Psoas muscle (tissue), 8 donors: ENCODE measurements around the gene RP2. TPM values are rescaled to one million over a fixed set of nuclear protein-coding genes. Genes with fewer than 3 reads are reported as not detected.

Source experiments
- ATAC-seq, 4 donors: fragments of 200-7000 bp; cut with Tn5 transposase; one replicate each; pipeline ENCODE4 v1.9.1; 2020; ENCODE audit warnings: moderate library complexity in 3 of 4, mild to moderate bottlenecking in 2 of 4
- DNase-seq, 2 donors: peaks; one replicate each; pipeline ENCODE4 v3.0.0-alpha.2; 2020
- H3K27ac ChIP-seq: fragments of 200-600 bp; one replicate; pipeline ENCODE4 v1.8.0; 2022
- H3K27me3 ChIP-seq, 3 donors: fragments of 200-600 bp in 1 of 3; one replicate each; pipeline versions ENCODE4 v1.6.1 to v1.8.0; 2013 to 2022; ENCODE audit warnings: low read length in 2 of 3, mild to moderate bottlenecking in 2 of 3, moderate library complexity in 1 of 3; ENCODE audit not compliant: insufficient read depth in 3 of 3
- H3K36me3 ChIP-seq, 2 donors: fragments of 200-600 bp in 1 of 2; one replicate each; pipeline versions ENCODE4 v1.6.1 to v1.8.0; 2013 to 2022; ENCODE audit warnings: low read depth in 1 of 2, mild to moderate bottlenecking in 1 of 2, moderate library complexity in 1 of 2; ENCODE audit not compliant: insufficient read depth in 1 of 2
- H3K4me1 ChIP-seq: fragments of 200-600 bp; one replicate; pipeline ENCODE4 v1.8.0; 2022
- H3K4me3 ChIP-seq: fragments of 200-600 bp; one replicate; pipeline ENCODE4 v1.8.0; 2022; ENCODE audit warnings: mild to moderate bottlenecking
- H3K9me3 ChIP-seq: fragments of 200-600 bp; one replicate; pipeline ENCODE4 v1.8.0; 2022
- WGBS, 3 donors: extraction: QIAGEN DNeasy Blood & Tissue Kit; methylation state at CpG; one replicate each; pipeline versions ENCODE4 v1.1.6 to v1.1.7; 2013; 5-methylcytosine and 5-hydroxymethylcytosine counted together
- intact Hi-C, 2 donors: fragments of 100-400 bp; cut with DNase I; formaldehyde crosslinking; loops; one replicate each; pipeline versions ENCODE4 v1.11.0 to v1.14.2; 2022
- polyA plus RNA-seq, 3 donors: library from polyadenylated mRNA; stranded (reverse); fragments of 200-250 nt; gene quantifications; one replicate each; pipeline ENCODE4 v1.2.3, GENCODE V29; 2013
- total RNA-seq, 4 donors: library from RNA; stranded (reverse); fragmentation: NEBNext Ultra II Directional in 2 of 4; extraction: Animal tissue kit (Norgen Biotek cat#: 25700) in 2 of 4; gene quantifications; one replicate each; pipeline versions ENCODE4 v1.2.1 to v1.2.4, GENCODE V29; 2021 to 2023
- TF ChIP-seq, protein P1 (sequence below): fragments of 200-600 bp; IDR thresholded peaks from one replicate; pipeline ENCODE4 v1.8.0; 2022; ENCODE audit warnings: antibody characterized with exemption
- donor health status: healthy with polysubstance abuse.
- donor health status: DM: no; HTN: no; CAD: no; lungs with moderate emphysema.
- donor health status: Bipolar disorder and iron deficiency.
- donor health status: healthy.
- donor health status: DM: yes; HTN: yes; CAD: no.
- donor health status: DM: no; HTN: no; CAD: no.
- donor health status: DM: no; HTN: no; CAD: no.
- donor health status: DM: yes; HTN: yes; CAD: no.

Gene RP2
- total and polyA plus RNA-seq, 7 donors: 1.5 to 2.7 (median 2.0) TPM

DNA sequence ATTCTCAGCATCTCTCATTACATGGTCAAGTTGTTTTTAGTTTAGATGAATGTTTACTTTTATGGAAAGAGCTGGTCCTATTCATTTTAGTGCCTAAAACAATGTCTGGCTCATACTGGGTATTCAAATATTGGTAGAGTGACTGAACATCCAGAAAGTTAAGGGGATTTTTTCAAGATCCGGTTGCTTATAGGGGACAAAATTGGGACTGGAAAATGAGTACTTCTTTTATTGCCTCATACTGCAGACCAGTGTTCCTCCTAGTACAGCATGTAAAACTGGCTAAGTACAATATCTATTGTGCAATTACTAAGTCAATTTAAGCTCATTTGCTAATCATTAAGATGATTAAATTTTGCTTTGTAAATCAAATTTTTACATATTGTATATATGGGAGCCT is 13.9 kb downstream of the RP2 start:
- no peak overlapping the region for H3K4me3 ChIP-seq
- H3K27ac ChIP-seq: no peak overlapping the region
- no peaks in the 10 kb centered on the region for H3K9me3 ChIP-seq
- peaks cover 0 to 18% of the 10 kb centered on the region in 2 donors for H3K36me3 ChIP-seq
- H3K4me1 ChIP-seq: no peaks in the 10 kb centered on the region
- intact Hi-C loops: no loop called here
- no peak for ATAC-seq
- no peak for DNase-seq
- WGBS, 3 donors: 90 to 100% (median 96%) methylated on average over 1 of the region's 1 CpG
- TF ChIP-seq, protein P1, sequence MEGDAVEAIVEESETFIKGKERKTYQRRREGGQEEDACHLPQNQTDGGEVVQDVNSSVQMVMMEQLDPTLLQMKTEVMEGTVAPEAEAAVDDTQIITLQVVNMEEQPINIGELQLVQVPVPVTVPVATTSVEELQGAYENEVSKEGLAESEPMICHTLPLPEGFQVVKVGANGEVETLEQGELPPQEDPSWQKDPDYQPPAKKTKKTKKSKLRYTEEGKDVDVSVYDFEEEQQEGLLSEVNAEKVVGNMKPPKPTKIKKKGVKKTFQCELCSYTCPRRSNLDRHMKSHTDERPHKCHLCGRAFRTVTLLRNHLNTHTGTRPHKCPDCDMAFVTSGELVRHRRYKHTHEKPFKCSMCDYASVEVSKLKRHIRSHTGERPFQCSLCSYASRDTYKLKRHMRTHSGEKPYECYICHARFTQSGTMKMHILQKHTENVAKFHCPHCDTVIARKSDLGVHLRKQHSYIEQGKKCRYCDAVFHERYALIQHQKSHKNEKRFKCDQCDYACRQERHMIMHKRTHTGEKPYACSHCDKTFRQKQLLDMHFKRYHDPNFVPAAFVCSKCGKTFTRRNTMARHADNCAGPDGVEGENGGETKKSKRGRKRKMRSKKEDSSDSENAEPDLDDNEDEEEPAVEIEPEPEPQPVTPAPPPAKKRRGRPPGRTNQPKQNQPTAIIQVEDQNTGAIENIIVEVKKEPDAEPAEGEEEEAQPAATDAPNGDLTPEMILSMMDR: no peak
- no peaks in the 10 kb centered on the region for H3K27me3 ChIP-seq

DNA sequence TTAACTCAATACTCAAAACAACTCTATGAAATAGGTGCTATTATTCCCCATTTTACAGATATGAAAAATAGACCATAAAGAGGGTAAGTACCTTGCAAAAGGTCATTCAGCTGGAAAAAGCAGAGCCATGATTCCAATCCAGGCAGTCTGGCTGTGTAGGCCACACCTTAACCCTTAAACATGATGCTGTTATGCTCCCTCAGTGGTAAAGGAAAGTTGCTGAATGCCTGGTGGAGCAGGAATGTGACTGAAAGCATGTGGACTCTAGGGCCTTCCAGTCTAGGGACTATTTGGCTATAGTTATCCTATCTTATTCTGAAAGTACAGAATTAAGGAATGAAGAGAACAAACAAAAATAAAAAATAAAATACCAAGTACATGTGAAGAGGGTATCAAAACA is 19.6 kb downstream of the RP2 start:
- TF ChIP-seq, protein P1: no peak
- ATAC-seq (no peak), DNase-seq (no peak)
- Histone ChIP-seq H3K27ac (no peak overlapping the region), H3K27me3 (no peaks in the 10 kb centered on the region), H3K36me3 (peaks cover 0 to 21% of the 10 kb centered on the region in 2 donors), H3K9me3 (no peaks in the 10 kb centered on the region), H3K4me3 (no peak overlapping the region), H3K4me1 (no peaks in the 10 kb centered on the region)
- intact Hi-C loops: no loop called here

DNA sequence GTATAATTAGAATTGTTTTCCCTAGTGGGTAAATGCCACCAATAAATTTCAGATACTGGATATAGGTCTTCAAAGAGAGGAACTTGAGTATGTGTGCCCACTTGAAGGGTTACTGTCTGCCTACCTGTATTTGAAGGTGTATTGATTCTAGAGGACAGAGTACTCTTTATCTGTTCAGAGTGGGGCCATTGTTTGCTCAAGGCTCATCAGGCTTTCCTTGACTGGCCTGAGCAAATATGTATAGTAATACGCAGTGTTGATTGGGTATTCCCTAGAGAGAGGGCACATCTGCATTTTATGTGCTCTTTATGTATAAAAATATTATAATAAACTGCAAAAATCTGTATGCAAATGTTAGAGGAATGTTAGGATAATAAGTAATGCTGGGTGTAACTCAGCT is 23.7 kb downstream of the RP2 start:
- TF ChIP-seq, protein P1: no peak
- DNase-seq: no peak
- WGBS, 3 donors: 68 to 100% (median 95%) methylated on average over 1 of the region's 1 CpG
- H3K4me3 ChIP-seq: no peak overlapping the region
- no peaks in the 10 kb centered on the region for H3K9me3 ChIP-seq
- H3K4me1 ChIP-seq: no peaks in the 10 kb centered on the region
- H3K27me3 ChIP-seq: no peaks in the 10 kb centered on the region
- intact Hi-C loops: loop anchor here in 1 of 2 donors (10.0 kb wide), 1 partner anchor 94 kb away; no protein-coding TSS in a partner anchor
- ATAC-seq: no peak
- H3K27ac ChIP-seq: no peak overlapping the region
- peaks cover 0 to 5% of the 10 kb centered on the region in 2 donors for H3K36me3 ChIP-seq

DNA sequence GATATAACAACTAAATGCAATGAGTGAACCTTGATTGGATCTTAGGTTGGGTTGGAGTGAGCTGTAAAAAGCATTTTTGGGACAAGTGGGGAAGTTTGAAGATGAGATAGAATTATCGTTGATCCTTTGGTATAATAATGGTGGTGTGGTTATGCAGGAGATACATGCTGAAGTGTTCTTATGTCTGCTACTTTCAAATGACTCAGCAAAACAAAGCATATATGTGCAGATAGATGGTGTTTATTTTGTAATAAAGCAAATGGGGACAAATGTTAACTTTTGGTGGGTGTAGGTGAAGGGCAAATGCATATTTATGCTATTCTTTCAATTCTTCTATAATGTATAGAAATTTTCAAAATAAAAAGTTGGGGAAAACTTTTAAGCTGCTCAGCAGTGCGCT is 26.2 kb downstream of the RP2 start:
- Histone ChIP-seq H3K4me3 (no peak overlapping the region), H3K27ac (no peak overlapping the region), H3K27me3 (no peaks in the 10 kb centered on the region), H3K9me3 (no peaks in the 10 kb centered on the region), H3K4me1 (no peaks in the 10 kb centered on the region), H3K36me3 (no peaks in the 10 kb centered on the region)
- DNase-seq (no peak), ATAC-seq (no peak)
- 81 to 100% (median 94%) methylated on average over 2 of the region's 2 CpGs for WGBS, 3 donors
- intact Hi-C loops: loop anchor here in 1 of 2 donors (10.0 kb wide), 1 partner anchor 92 kb away; no protein-coding TSS in a partner anchor
- TF ChIP-seq, protein P1: no peak

DNA sequence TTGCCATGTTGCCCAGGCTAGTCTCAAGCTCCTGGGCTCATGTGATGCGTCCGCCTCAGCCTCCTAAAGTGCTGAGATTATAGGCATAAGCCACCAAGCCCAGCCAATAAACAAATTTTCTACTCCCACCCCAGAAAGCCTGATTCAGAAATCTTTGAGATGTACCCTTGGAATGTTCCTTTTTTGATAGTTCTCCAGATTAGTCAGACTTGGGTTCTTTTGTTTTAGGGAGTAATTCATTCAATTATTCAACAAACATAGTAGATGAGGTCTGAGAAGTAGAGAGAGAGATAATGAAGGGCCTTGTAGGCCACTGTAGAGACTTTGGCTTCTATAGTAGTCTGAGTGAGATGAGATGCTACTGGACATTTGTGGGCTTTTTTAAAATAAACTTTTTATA is 27.8 kb downstream of the RP2 start:
- WGBS, 3 donors: 75 to 100% (median 98%) methylated on average over 2 of the region's 2 CpGs
- Histone ChIP-seq H3K27ac (no peak overlapping the region), H3K4me3 (no peak overlapping the region), H3K36me3 (no peaks in the 10 kb centered on the region), H3K27me3 (no peaks in the 10 kb centered on the region), H3K9me3 (no peaks in the 10 kb centered on the region), H3K4me1 (no peaks in the 10 kb centered on the region)
- ATAC-seq (no peak), DNase-seq (no peak)
- intact Hi-C loops: loop anchor here in 1 of 2 donors (10.0 kb wide), 1 partner anchor 90 kb away; no protein-coding TSS in a partner anchor
- TF ChIP-seq, protein P1: no peak
